Middle frontal gyrus (tissue), 1 donor: ENCODE results near the gene FBXL14.

Experiments
- DNase-seq: peaks from one replicate; pipeline ENCODE4 v3.0.0-alpha.2; 2015; ENCODE audit warnings: low spot score; ENCODE audit errors: extremely low spot score

FBXL14 gene

DNA sequence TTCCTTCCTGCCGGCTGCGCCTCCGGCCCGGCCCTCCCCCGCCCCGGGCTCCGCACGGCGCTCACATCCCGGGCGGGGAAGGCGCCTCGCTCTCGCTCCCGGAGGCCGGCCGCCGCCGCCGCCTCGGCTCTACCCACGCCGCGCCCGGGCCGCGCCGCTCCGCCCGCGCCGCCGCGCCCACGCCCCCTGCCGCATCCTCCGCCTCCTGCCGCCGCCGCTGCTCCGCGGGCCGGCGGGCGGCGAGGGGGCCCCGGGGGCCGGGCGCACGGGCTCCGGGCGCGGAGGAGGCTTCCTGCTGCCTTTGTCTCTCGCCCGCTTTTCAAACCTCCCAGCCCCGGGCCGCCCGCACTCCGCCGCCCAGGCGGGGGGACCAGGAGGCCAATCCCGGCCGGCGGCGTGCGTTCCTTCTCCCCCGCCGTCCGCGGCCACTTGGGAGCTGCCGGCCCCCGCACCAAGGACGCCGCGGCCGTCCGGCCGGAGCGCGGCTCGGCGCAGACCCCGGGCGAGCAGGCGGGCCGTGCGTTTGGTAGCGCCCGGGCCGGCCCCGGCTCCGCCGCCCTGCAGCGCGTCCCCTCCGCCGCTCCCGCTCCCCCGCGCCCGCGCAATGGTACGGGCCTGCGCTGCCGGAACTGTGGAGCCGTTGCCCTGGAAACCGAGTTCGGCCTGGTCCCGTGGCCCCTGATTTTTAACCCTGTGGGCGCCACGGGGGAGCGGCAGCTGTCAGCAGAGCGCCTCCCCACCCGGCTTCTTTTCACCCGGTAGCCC, at the start of gene FBXL14:
Gene FBXL14 (minus strand): TSS at position 321 of the 765 bp plus-strand sequence. CDS start 515 bp downstream, outside the sequence.
- peak; percentile 82 for DNase-seq

- no peak for DNase-seq
Measured at GRCh38 chr12:1643905-1644533, 49.6 kb upstream of the FBXL14 start.

GRCh38 chr12:1643043-1643442, 48.7 kb upstream of the FBXL14 start:
- no peak for DNase-seq

GRCh38 chr12:1642513-1642912, 48.1 kb upstream of the FBXL14 start:
- DNase-seq: no peak

DNA sequence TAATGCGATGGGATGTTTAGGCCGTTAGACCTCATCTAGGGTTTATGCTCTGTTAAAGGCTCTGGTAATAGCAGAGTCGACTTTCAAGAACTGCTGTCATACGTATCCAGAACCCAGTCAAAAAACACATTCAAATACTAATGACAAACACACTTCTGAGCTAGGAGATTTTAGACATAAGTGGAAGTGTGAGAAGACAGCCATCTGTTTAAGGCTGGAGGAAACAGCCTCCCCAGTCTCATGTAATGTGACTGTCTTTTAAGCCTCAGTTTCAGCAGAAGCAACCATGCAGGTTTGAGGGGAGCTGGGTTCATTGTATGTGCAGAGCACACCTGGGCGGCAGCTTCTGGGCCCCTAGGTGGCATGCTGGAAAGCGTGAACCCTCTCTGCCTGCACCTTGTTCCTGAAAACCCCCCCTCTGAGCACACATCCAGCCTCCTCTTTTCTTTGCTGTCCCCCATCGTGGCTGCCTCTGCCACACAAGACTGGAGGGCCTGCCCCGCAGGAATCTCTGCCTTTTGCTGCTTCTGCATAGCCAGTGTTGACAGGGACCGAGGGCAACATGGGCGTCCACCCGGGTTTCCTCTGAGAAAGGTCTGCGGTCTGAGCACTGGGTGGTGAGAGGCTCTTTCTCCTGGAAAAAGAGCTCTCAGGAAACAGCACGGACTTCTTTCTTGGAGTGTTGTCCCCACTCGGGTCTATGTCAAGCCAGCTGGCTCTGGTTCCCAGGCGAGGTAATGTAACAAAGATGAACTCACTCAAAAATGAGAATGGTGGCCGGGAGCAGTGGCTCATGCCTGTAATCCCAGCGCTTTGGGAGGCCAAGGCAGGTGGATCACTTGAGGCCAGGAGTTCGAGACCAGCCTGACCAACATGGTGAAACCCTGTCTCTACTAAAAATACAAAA, 46.2 kb upstream of the FBXL14 start:
- no peak for DNase-seq

- DNase-seq: no peak
Measured at GRCh38 chr12:1639538-1639937, 45.2 kb upstream of the FBXL14 start.

- no peak for DNase-seq
Measured at GRCh38 chr12:1638203-1638602, 43.8 kb upstream of the FBXL14 start.

- DNase-seq: no peak
Measured at GRCh38 chr12:1635301-1636095, 41.1 kb upstream of the FBXL14 start.

GRCh38 chr12:1634590-1635191, 40.3 kb upstream of the FBXL14 start:
- DNase-seq: peak; percentile 85

GRCh38 chr12:1634149-1634548, 39.8 kb upstream of the FBXL14 start:
- DNase-seq: no peak

GRCh38 chr12:1633459-1633858, 39.1 kb upstream of the FBXL14 start:
- no peak for DNase-seq

DNA sequence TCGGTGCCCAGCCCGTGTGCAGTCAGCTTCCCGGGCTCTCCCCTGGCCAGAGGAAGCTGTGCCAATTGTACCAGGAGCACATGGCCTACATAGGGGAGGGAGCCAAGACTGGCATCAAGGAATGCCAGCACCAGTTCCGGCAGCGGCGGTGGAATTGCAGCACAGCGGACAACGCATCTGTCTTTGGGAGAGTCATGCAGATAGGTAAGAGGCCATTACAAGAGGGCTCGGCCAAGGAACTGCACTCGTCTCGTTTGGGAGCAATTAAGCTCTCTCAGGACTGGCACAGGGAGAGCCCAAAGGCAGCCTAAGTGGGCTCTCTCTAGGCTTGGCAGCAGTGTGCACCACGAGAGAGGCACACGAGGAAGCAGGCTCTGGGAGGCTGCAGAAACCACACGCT, 38.3 kb upstream of the FBXL14 start:
- no peak for DNase-seq

DNA sequence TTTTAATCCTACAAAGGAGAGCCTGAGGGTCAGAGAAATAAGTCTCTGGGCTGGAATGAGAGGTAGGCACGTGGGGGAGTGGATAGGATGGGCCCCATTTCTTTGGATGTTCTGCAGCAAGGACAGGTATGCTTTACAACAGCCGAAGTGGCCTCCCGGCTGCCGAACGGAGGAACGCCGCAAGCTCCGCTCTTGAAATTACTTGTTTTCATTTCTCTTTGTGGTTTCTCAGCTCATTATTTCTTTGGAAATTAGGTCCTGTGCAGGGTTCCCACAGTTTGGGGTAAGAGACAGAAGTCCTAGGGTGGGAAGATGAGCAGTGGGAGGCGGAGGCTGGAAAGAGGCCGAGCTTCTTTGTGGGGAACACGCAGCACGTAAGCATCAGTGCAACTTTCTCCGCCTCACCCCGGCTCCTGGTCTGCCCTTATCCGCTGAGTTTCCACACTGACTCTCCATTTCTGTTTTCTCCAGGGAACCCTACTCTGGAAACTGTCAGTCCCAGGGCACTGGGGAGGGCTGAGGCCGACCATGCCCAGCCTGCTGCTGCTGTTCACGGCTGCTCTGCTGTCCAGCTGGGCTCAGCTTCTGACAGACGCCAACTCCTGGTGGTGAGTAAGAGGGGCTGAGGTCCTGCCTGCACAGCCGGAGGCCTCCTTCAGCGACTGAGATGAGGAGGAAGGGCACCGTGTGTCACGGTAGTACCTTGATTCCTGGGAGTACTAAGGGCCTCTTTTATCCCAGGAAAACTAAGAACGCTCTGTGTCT, 36.6 kb upstream of the FBXL14 start:
- DNase-seq: no peak

GRCh38 chr12:1630133-1630826, 35.9 kb upstream of the FBXL14 start:
- DNase-seq: no peak

- no peak for DNase-seq
Measured at GRCh38 chr12:1629338-1630132, 35.2 kb upstream of the FBXL14 start.

- DNase-seq: no peak
Measured at GRCh38 chr12:1628666-1629337, 34.4 kb upstream of the FBXL14 start, which contains the start of gene WNT5B. Gene WNT5B (plus strand): TSS chr12:1629231. CDS start chr12:1631355, 2,124 bp downstream.

DNA sequence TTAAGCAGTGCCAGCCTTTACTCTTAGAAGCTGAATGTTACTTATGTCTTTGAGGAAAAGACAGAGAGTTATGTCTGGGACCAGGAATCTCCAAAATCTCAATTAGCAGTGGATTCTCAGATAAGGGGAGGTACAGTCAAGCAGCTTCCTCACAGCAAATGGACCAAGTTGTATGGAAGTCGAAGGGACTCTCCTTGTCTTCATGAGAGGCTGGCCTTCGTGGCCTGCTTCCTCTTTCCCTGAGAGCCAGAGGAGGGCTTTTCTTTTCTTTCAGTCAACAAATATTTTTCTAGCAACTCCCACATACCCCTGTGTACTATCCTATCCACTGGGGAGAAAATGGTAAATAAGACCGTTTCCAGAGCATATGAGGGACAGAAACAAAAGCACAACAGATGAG, 28.0 kb upstream of the FBXL14 start:
- DNase-seq: no peak

DNA sequence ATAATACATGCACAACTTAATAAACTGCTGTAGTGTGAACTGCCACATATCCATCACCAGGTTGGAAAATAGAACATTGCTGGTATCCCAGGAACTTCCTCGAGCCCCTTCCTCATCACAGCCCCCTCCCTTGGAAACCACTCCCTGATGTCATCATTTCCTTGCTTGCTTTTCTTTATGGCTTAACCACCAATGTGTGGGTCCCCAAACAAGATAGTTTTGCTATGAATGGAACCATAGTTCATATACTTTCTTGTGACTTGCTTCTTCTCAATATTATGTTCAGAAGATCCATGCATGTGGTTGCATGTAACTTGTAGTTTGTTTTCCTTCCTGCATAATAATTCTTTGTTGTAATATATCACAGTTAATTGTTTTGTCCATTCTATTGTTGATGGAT, 25.7 kb upstream of the FBXL14 start:
- no peak for DNase-seq
